Measurements from ENCODE around the gene JPT1.
"Not testable (repeated sequence)": the region's sequence is repeated elsewhere in the genome, so short reads cannot be mapped to it uniquely, and the experiment has no call there.

Gene JPT1

GRCh38 chr17:75144816-75145512 is 9.3 kb downstream of the JPT1 start:
- FAIRE-seq (no peak), DNase-seq (ENCODE audit: insufficient read length, low spot score) (no peak)
- TF ChIP-seq POLR2A (IDR thresholded peaks at IDR 0.05; ENCODE audit: low read depth, low read length), result no peak
- no peak for TF ChIP-seq POLR2AphosphoS5 (IDR thresholded peaks at IDR 0.05; ENCODE audit: low read depth, low read length)
- TF ChIP-seq PAX5 (IDR thresholded peaks at IDR 0.05; ENCODE audit: insufficient read depth, low read length, severe bottlenecking), result no peak
- no peak for TF ChIP-seq TAF1 (IDR thresholded peaks at IDR 0.05; ENCODE audit: low read depth, low read length)
- TF ChIP-seq SPI1 (IDR thresholded peaks at IDR 0.05; ENCODE audit: low read depth, low read length), result no peak
- no peak for TF ChIP-seq POU2F2 (IDR thresholded peaks at IDR 0.05; ENCODE audit: low read depth, low read length)

- TF ChIP-seq TAF1 (IDR thresholded peaks at IDR 0.05; ENCODE audit: low read depth, low read length) (no peak), PAX5 (IDR thresholded peaks at IDR 0.05; ENCODE audit: insufficient read depth, low read length, severe bottlenecking) (no peak), POU2F2 (IDR thresholded peaks at IDR 0.05; ENCODE audit: low read depth, low read length) (no peak), POLR2A (IDR thresholded peaks at IDR 0.05; ENCODE audit: low read depth, low read length) (no peak), SPI1 (IDR thresholded peaks at IDR 0.05; ENCODE audit: low read depth, low read length) (no peak), POLR2AphosphoS5 (IDR thresholded peaks at IDR 0.05; ENCODE audit: low read depth, low read length) (no peak)
- FAIRE-seq (no peak), DNase-seq (ENCODE audit: insufficient read length, low spot score) (no peak)
Observed at GRCh38 chr17:75142236-75142971, 11.9 kb downstream of the JPT1 start.

- FAIRE-seq, result no peak
- TF ChIP-seq SPI1 (IDR thresholded peaks at IDR 0.05; ENCODE audit: low read depth, low read length) (no peak), TAF1 (IDR thresholded peaks at IDR 0.05; ENCODE audit: low read depth, low read length) (no peak), PAX5 (IDR thresholded peaks at IDR 0.05; ENCODE audit: insufficient read depth, low read length, severe bottlenecking) (no peak), POLR2AphosphoS5 (IDR thresholded peaks at IDR 0.05; ENCODE audit: low read depth, low read length) (no peak), POLR2A (IDR thresholded peaks at IDR 0.05; ENCODE audit: low read depth, low read length) (no peak), POU2F2 (IDR thresholded peaks at IDR 0.05; ENCODE audit: low read depth, low read length) (no peak)
- DNase-seq (ENCODE audit: insufficient read length, low spot score), result no peak
Observed at GRCh38 chr17:75138519-75138918, 15.8 kb downstream of the JPT1 start.

DNA sequence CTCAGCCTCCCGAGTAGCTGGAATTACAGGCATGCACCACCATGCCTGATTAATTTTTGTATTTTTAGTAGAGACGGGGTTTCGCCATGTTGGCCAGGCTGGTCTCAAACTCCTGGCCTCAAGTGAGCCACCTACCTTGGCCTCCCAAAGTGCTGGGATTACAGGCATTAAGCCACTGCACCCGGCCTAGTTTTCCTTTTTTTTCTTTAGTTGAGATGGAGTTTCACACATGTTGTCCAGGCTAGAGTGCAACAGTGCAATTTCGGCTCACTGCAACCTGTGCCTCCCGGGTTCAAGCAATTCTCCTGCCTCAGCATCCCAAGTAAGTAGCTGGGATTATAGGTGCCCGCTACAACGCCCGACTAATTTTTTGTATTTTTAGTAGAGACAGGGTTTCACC is 16.6 kb downstream of the JPT1 start:
- FAIRE-seq; DNase-seq (ENCODE audit: insufficient read length, low spot score): not testable (repeated sequence)

GRCh38 chr17:75135946-75136345 is 18.4 kb downstream of the JPT1 start:
- FAIRE-seq (no peak), DNase-seq (ENCODE audit: insufficient read length, low spot score) (no peak)
- TF ChIP-seq POLR2AphosphoS5 (IDR thresholded peaks at IDR 0.05; ENCODE audit: low read depth, low read length) (no peak), SPI1 (IDR thresholded peaks at IDR 0.05; ENCODE audit: low read depth, low read length) (no peak), POU2F2 (IDR thresholded peaks at IDR 0.05; ENCODE audit: low read depth, low read length) (no peak), TAF1 (IDR thresholded peaks at IDR 0.05; ENCODE audit: low read depth, low read length) (no peak), POLR2A (IDR thresholded peaks at IDR 0.05; ENCODE audit: low read depth, low read length) (no peak), PAX5 (IDR thresholded peaks at IDR 0.05; ENCODE audit: insufficient read depth, low read length, severe bottlenecking) (no peak)

DNA sequence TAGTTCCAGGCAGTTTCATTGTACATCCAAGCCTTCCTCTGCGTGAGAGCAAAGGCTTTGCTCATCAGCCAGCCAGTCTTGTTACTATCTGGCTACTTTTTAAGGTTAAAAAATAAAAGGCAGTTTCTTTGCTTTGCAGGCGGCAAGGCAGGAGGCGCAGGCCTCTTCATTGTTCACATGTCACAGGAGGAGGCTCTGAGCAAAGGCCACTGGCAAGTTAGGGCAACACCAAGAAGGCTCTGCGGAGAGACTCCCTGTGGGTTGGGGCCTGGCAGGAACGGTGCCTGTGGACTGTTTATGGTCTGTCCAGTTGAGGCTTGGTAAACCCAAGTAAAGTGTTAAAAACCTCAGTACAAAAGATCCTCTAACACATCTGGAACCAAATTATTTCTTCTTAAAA is 18.9 kb downstream of the JPT1 start:
- FAIRE-seq, result no peak

DNA sequence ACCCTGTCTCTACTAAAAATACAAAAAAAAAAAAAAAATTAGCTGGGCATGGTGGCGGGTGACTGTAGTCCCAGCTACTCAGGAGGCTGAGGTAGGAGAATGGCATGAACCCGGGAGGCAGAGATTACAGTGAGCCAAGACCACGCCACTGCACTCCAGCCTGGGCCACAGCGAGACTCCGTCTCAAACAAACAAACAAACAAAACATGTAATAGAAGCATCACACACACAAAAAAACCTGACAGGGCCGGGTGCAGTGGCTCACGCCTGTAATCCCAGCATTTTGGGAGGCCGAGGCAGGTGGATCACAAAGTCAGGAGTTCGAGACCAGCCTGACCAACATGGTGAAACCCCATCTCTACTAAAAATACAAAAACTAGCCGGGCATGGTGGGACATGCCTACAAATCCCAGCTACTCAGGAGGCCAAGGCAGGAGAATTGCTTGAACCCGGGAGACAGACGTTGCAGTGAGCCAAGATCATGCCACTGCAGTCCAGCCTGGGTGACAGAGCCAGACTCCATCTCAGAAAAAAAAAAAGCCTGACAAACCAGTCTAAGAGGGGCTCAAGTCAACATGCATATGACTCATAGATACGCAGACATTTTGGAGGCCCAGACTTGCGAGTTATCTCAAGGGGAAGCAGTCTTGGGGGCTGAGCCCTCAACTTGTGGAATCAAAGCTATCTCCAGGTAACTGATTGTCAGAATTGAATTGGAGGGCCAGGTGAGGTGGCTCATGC is 20.5 kb downstream of the JPT1 start:
- FAIRE-seq; DNase-seq (ENCODE audit: insufficient read length, low spot score): not testable (repeated sequence)

More for the DNA sequence above, 18.9 kb downstream of the JPT1 start:
- TF ChIP-seq POLR2AphosphoS5 (IDR thresholded peaks at IDR 0.05; ENCODE audit: low read depth, low read length) (no peak), TAF1 (IDR thresholded peaks at IDR 0.05; ENCODE audit: low read depth, low read length) (no peak), POLR2A (IDR thresholded peaks at IDR 0.05; ENCODE audit: low read depth, low read length) (no peak), PAX5 (IDR thresholded peaks at IDR 0.05; ENCODE audit: insufficient read depth, low read length, severe bottlenecking) (no peak), SPI1 (IDR thresholded peaks at IDR 0.05; ENCODE audit: low read depth, low read length) (no peak), POU2F2 (IDR thresholded peaks at IDR 0.05; ENCODE audit: low read depth, low read length) (no peak)
- DNase-seq (ENCODE audit: insufficient read length, low spot score), result no peak

DNA sequence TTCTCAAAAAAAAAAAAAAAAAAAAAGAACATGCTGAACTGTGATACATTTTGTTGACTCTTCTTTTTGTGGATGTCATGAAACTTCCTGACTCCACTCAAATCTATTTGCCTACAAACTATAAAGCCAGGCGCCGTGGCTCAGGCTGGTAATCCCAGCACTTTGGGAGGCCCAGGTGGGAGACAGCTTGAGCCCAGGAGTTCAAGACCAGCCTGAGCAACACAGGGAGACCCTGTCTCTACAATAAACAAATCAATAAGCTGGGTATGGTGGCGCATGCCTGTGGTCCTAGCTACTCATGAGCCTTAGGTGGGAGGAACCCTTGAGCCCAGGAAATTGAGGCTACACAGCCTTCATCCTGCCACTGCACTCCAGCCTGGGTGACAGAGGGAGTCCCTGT is 21.3 kb downstream of the JPT1 start:
- FAIRE-seq (no peak), DNase-seq (ENCODE audit: insufficient read length, low spot score) (no peak)
- TF ChIP-seq TAF1 (IDR thresholded peaks at IDR 0.05; ENCODE audit: low read depth, low read length) (no peak), SPI1 (IDR thresholded peaks at IDR 0.05; ENCODE audit: low read depth, low read length) (no peak), POLR2A (IDR thresholded peaks at IDR 0.05; ENCODE audit: low read depth, low read length) (no peak), POU2F2 (IDR thresholded peaks at IDR 0.05; ENCODE audit: low read depth, low read length) (no peak), POLR2AphosphoS5 (IDR thresholded peaks at IDR 0.05; ENCODE audit: low read depth, low read length) (no peak), PAX5 (IDR thresholded peaks at IDR 0.05; ENCODE audit: insufficient read depth, low read length, severe bottlenecking) (no peak)

- DNase-seq (ENCODE audit: insufficient read length, low spot score); FAIRE-seq: not testable (repeated sequence)
Observed at GRCh38 chr17:75132018-75133000, 22.0 kb downstream of the JPT1 start.

Measured in GM12891 (cell line).